HepG2 (cell line): ENCODE data around the gene RSBN1. TPM values are rescaled to one million over a fixed set of nuclear protein-coding genes. Genes with fewer than 3 reads are reported as not detected.

Experiments
- ATAC-seq: fragments of 200-7000 bp; cut with Tn5 transposase; 3 replicates; pipeline ENCODE4 v1.9.1; 2020; ENCODE audit warnings: mild to moderate bottlenecking, moderate library complexity
- BruUV-seq: library from RNA; stranded (reverse); fragments of 400-500 nt; replicated peaks from 2 replicates; lab custom pipeline; 2021; lab: Mats Ljungman, UMichigan
- CTCF ChIA-PET: fragments of 300-600 bp; formaldehyde crosslinking; extraction: SDS; loops from one replicate; lab custom pipeline; 2021; ENCODE audit warnings: low total read pairs, inconsistent platforms, low intra/inter-chr PET ratio; lab: Yijun Ruan, JAX
- POLR2A ChIA-PET: fragments of 350-600 bp; sonication (Branson Sonifier 250); formaldehyde crosslinking; loops from one replicate; lab custom pipeline; 2020; ENCODE audit warnings: antibody characterized with exemption, inconsistent platforms; lab: Yijun Ruan, JAX
- DNase-seq: peaks from one replicate; pipeline ENCODE4 v3.0.0-alpha.2; 2015; ENCODE audit warnings: low spot score
- FAIRE-seq: peaks from 3 replicates; lab custom pipeline; 2011; peaks lifted over from hg19 to GRCh38; lab: Jason Lieb, UNC
- H2AFZ ChIP-seq: one replicate; pipeline ENCODE4 v1.6.1; 2011; ENCODE audit warnings: low read length, inconsistent platforms
- H3K27ac ChIP-seq: fragments of 300-600 bp; 3 replicates; pipeline ENCODE4 v1.8.0; 2011; ENCODE audit warnings: mixed run types, mild to moderate bottlenecking, mixed read lengths, low read length, inconsistent platforms; ENCODE audit not compliant: insufficient read depth; ENCODE audit errors: extremely low read length
- H3K27me3 ChIP-seq, 2 experiments: fragments of 200-600 bp in 1 of 2; 2 replicates in 1 of 2; 3 replicates in 1 of 2; pipeline versions ENCODE4 v1.6.0 to v1.8.0; 2011; ENCODE audit warnings: low read length in 2 of 2, mild to moderate bottlenecking in 2 of 2, moderate library complexity in 2 of 2, inconsistent platforms in 1 of 2; ENCODE audit not compliant: insufficient read depth in 2 of 2, control insufficient read depth in 1 of 2
- H3K36me3 ChIP-seq, 2 experiments: fragments of 200-600 bp in 1 of 2; replicated peaks in 1 of 2; 2 replicates in 1 of 2; 3 replicates in 1 of 2; pipeline versions ENCODE4 v1.5.1 to v1.8.0; 2011; ENCODE audit warnings: low read length in 2 of 2, inconsistent platforms in 1 of 2; ENCODE audit not compliant: insufficient read depth in 2 of 2, control insufficient read depth in 1 of 2
- H3K4me1 ChIP-seq: 2 replicates; pipeline ENCODE4 v1.5.1; 2012; ENCODE audit warnings: low read length, inconsistent platforms; ENCODE audit not compliant: insufficient read depth
- H3K4me2 ChIP-seq: 2 replicates; pipeline ENCODE4 v1.6.0; 2011; ENCODE audit warnings: low read depth, low read length, inconsistent platforms
- H3K4me3 ChIP-seq, 3 experiments: fragments of 200-600 bp in 1 of 3; sonication (generic), shearing (Covaris generic) in 1 of 3; replicated peaks in 1 of 3; 2 replicates each; pipeline ENCODE4 v1.5.1; 2011 to 2016; ENCODE audit warnings: low read length in 3 of 3, inconsistent platforms in 2 of 3, low read depth in 2 of 3, mild to moderate bottlenecking in 2 of 3, control low read depth in 1 of 3, mixed read lengths in 1 of 3; ENCODE audit not compliant: insufficient read depth in 1 of 3
- H3K79me2 ChIP-seq: one replicate; pipeline ENCODE4 v1.6.1; 2011; ENCODE audit warnings: low read length, inconsistent platforms; ENCODE audit not compliant: insufficient read depth
- H3K9ac ChIP-seq: 2 replicates; pipeline ENCODE4 v1.6.0; 2011; ENCODE audit warnings: mild to moderate bottlenecking, low read depth, low read length, inconsistent platforms; ENCODE audit not compliant: insufficient read depth
- H3K9me3 ChIP-seq: 2 replicates; pipeline ENCODE4 v1.5.1; 2012; ENCODE audit warnings: mild to moderate bottlenecking, low read length
- H4K20me1 ChIP-seq: 2 replicates; pipeline ENCODE4 v1.6.0; 2011; ENCODE audit warnings: inconsistent platforms, mild to moderate bottlenecking, low read length, moderate library complexity; ENCODE audit not compliant: insufficient read depth
- EHMT2 ChIP-seq: fragments of 200-600 bp; sonication (generic); IDR thresholded peaks from 2 replicates; pipeline ENCODE4 v1.7.0; 2017; ENCODE audit warnings: antibody characterized with exemption, low read depth, low read length, borderline replicate concordance
- HHEX ChIP-seq: IDR thresholded peaks from 2 replicates; pipeline ENCODE4 v1.6.1; 2016; ENCODE audit warnings: control low read depth
- HOXD1 ChIP-seq: sonication (generic); formaldehyde crosslinking; IDR thresholded peaks from 2 replicates; pipeline ENCODE4 v1.5.0; 2020; ENCODE audit warnings: missing genetic modification reagents
- PREB ChIP-seq: sonication (generic); formaldehyde crosslinking; IDR thresholded peaks from 2 replicates; pipeline ENCODE4 v1.4.0; 2020; ENCODE audit warnings: missing genetic modification reagents
- RAD51 ChIP-seq: fragments of 450-650 bp; IDR thresholded peaks from 2 replicates; pipeline ENCODE4 v1.6.1; 2016; ENCODE audit warnings: borderline replicate concordance
- RARG ChIP-seq: sonication (generic); formaldehyde crosslinking; IDR thresholded peaks from 2 replicates; pipeline ENCODE4 v1.4.0; 2020; ENCODE audit warnings: low read depth, mild to moderate bottlenecking, missing genetic modification reagents
- SMARCE1 ChIP-seq: fragments of 450-650 bp; IDR thresholded peaks from 2 replicates; pipeline ENCODE4 v1.6.1; 2017; ENCODE audit warnings: borderline replicate concordance
- STAG1 ChIP-seq: sonication (generic); formaldehyde crosslinking; IDR thresholded peaks from 2 replicates; pipeline ENCODE4 v1.4.0; 2020; ENCODE audit warnings: missing genetic modification reagents
- ZNF10 ChIP-seq: sonication (generic); formaldehyde crosslinking; IDR thresholded peaks from 2 replicates; pipeline ENCODE4 v1.4.0; 2020; ENCODE audit warnings: mild to moderate bottlenecking, low read depth, missing genetic modification reagents, borderline replicate concordance
- ZNF235 ChIP-seq: sonication (generic); formaldehyde crosslinking; IDR thresholded peaks from 2 replicates; pipeline ENCODE4 v1.8.1; 2023; ENCODE audit warnings: mild to moderate bottlenecking, missing genetic modification reagents, borderline replicate concordance
- ZNF446 ChIP-seq: sonication (generic); formaldehyde crosslinking; IDR thresholded peaks from 2 replicates; pipeline ENCODE4 v1.5.0; 2020; ENCODE audit warnings: mild to moderate bottlenecking, missing genetic modification reagents
- ZNF468 ChIP-seq: sonication (generic); formaldehyde crosslinking; IDR thresholded peaks from 2 replicates; pipeline ENCODE4 v1.8.0; 2022; ENCODE audit warnings: mild to moderate bottlenecking, moderate library complexity, missing genetic modification reagents
- WGBS: methylation state at CpG from one replicate; pipeline ENCODE4 v1.1.6; 2017; ENCODE audit warnings: low lambda C conversion rate; 5-methylcytosine and 5-hydroxymethylcytosine counted together
- in situ Hi-C: cut with HindIII; loops from 2 replicates; pipeline ENCODE4 v1.10.0; 2017; ENCODE audit warnings: low pct_unique_long_range_greater_than_20kb; ENCODE audit not compliant: extremely low pct_ligation_motif_present
- intact Hi-C: fragments of 100-400 bp; cut with micrococcal nuclease; formaldehyde crosslinking; loops from one replicate; pipeline ENCODE4 v1.10.0; 2022; ENCODE audit not compliant: unreplicated experiment
- polyA plus RNA-seq, 8 experiments: library from polyadenylated mRNA; depleted of rRNA in 3 of 8; stranded (reverse) in 7 of 8; unstranded in 1 of 8; fragments of >200 nt; fragmentation: Illumina TruSeq in 4 of 8; extraction: Trizol in 4 of 8; gene quantifications; 2 replicates each; pipeline versions ENCODE4 v1.2.1 to v1.2.3, GENCODE V29; 2011 to 2016; ENCODE audit warnings: low read depth in 4 of 8, missing spikeins in 1 of 8, mixed read lengths in 1 of 8; ENCODE audit not compliant: insufficient read depth in 1 of 8
- total RNA-seq, 5 experiments: library from RNA; depleted of rRNA; stranded (reverse); fragments of >200 nt; fragmentation: Illumina TruSeq; extraction: Trizol; gene quantifications; 2 replicates each; pipeline ENCODE4 v1.2.3, GENCODE V29; 2016; ENCODE audit warnings: low read depth in 1 of 5
- TF ChIP-seq, protein P1 (sequence below): sonication (generic); formaldehyde crosslinking; IDR thresholded peaks from 2 replicates; pipeline ENCODE4 v1.5.1; 2020; ENCODE audit warnings: mild to moderate bottlenecking, missing genetic modification reagents, borderline replicate concordance
- TF ChIP-seq, protein P2 (sequence below): sonication (generic); formaldehyde crosslinking; IDR thresholded peaks from 2 replicates; pipeline ENCODE4 v1.5.0; 2020; ENCODE audit warnings: mild to moderate bottlenecking, low read depth, missing genetic modification reagents, borderline replicate concordance
- TF ChIP-seq, protein P3 (sequence below): sonication (generic); formaldehyde crosslinking; conservative IDR thresholded peaks from 2 replicates; pipeline ENCODE4 v1.4.0; 2020; ENCODE audit warnings: missing genetic modification reagents

RSBN1 gene
- total and polyA plus RNA-seq, 2 of the 13 experiments (the other 11 are each of a cell fraction or from before 2014, with no cell fraction given), result 8.3 to 10.4 TPM

GRCh38 chr1:113861641-113862040, 49.4 kb upstream of the RSBN1 start (continued):
- TF ChIP-seq, protein P1, sequence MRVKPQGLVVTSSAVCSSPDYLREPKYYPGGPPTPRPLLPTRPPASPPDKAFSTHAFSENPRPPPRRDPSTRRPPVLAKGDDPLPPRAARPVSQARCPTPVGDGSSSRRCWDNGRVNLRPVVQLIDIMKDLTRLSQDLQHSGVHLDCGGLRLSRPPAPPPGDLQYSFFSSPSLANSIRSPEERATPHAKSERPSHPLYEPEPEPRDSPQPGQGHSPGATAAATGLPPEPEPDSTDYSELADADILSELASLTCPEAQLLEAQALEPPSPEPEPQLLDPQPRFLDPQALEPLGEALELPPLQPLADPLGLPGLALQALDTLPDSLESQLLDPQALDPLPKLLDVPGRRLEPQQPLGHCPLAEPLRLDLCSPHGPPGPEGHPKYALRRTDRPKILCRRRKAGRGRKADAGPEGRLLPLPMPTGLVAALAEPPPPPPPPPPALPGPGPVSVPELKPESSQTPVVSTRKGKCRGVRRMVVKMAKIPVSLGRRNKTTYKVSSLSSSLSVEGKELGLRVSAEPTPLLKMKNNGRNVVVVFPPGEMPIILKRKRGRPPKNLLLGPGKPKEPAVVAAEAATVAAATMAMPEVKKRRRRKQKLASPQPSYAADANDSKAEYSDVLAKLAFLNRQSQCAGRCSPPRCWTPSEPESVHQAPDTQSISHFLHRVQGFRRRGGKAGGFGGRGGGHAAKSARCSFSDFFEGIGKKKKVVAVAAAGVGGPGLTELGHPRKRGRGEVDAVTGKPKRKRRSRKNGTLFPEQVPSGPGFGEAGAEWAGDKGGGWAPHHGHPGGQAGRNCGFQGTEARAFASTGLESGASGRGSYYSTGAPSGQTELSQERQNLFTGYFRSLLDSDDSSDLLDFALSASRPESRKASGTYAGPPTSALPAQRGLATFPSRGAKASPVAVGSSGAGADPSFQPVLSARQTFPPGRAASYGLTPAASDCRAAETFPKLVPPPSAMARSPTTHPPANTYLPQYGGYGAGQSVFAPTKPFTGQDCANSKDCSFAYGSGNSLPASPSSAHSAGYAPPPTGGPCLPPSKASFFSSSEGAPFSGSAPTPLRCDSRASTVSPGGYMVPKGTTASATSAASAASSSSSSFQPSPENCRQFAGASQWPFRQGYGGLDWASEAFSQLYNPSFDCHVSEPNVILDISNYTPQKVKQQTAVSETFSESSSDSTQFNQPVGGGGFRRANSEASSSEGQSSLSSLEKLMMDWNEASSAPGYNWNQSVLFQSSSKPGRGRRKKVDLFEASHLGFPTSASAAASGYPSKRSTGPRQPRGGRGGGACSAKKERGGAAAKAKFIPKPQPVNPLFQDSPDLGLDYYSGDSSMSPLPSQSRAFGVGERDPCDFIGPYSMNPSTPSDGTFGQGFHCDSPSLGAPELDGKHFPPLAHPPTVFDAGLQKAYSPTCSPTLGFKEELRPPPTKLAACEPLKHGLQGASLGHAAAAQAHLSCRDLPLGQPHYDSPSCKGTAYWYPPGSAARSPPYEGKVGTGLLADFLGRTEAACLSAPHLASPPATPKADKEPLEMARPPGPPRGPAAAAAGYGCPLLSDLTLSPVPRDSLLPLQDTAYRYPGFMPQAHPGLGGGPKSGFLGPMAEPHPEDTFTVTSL (CRISPR knock-in tag), result no peak
- TF ChIP-seq, protein P2, sequence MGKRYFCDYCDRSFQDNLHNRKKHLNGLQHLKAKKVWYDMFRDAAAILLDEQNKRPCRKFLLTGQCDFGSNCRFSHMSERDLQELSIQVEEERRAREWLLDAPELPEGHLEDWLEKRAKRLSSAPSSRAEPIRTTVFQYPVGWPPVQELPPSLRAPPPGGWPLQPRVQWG, result no peak
- no peak for TF ChIP-seq ZNF446 (CRISPR knock-in tag)

- in situ Hi-C loops, result no loop called here
- FAIRE-seq (no peak), ATAC-seq (no peak), DNase-seq (no peak)
- no peaks in the 10 kb centered on the region for H4K20me1 ChIP-seq
- H3K4me1 ChIP-seq, result peaks cover 9% of the 10 kb centered on the region
- CTCF ChIA-PET, result no interaction called here
- H3K27me3 ChIP-seq, result no peaks in the 10 kb centered on the region; a peak in 1 of 5 replicates
- H3K79me2 ChIP-seq, result no peaks in the 10 kb centered on the region
- H3K4me3 ChIP-seq, result no peak overlapping the region
- H2AFZ ChIP-seq, result no peak overlapping the region
- no peak overlapping the region for H3K4me2 ChIP-seq
- no peaks in the 10 kb centered on the region for H3K9me3 ChIP-seq
- no peak overlapping the region for H3K27ac ChIP-seq
- BruUV-seq, result no TSS peak
- no peak overlapping the region for H3K9ac ChIP-seq
- H3K36me3 ChIP-seq, result no peaks in the 10 kb centered on the region
- POLR2A ChIA-PET, result no interaction called here
- 46% methylated on average over 3 of the region's 3 CpGs for WGBS
- intact Hi-C loops, result no loop called here
- TF ChIP-seq EHMT2 (no peak), RARG (CRISPR knock-in tag) (no peak), HHEX (no peak), HOXD1 (CRISPR knock-in tag) (no peak), SMARCE1 (no peak), RAD51 (no peak), ZNF468 (CRISPR knock-in tag) (no peak), ZNF235 (CRISPR knock-in tag) (no peak), PREB (CRISPR knock-in tag) (no peak), ZNF10 (CRISPR knock-in tag) (no peak), STAG1 (CRISPR knock-in tag) (no peak)
- TF ChIP-seq, protein P3, sequence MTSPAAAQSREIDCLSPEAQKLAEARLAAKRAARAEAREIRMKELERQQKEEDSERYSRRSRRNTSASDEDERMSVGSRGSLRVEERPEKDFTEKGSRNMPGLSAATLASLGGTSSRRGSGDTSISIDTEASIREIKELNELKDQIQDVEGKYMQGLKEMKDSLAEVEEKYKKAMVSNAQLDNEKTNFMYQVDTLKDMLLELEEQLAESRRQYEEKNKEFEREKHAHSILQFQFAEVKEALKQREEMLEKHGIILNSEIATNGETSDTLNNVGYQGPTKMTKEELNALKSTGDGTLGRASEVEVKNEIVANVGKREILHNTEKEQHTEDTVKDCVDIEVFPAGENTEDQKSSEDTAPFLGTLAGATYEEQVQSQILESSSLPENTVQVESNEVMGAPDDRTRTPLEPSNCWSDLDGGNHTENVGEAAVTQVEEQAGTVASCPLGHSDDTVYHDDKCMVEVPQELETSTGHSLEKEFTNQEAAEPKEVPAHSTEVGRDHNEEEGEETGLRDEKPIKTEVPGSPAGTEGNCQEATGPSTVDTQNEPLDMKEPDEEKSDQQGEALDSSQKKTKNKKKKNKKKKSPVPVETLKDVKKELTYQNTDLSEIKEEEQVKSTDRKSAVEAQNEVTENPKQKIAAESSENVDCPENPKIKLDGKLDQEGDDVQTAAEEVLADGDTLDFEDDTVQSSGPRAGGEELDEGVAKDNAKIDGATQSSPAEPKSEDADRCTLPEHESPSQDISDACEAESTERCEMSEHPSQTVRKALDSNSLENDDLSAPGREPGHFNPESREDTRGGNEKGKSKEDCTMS, result no peak
These were observed 48.6 kb upstream of the RSBN1 start for GRCh38 chr1:113860891-113861290.
